Measurements from ENCODE around the gene SMIM41. TPM values are rescaled to one million over a fixed set of nuclear protein-coding genes. Genes with fewer than 3 reads are reported as not detected.

The SMIM41 gene
- polyA plus RNA-seq, 4 donors = 0.46 to 1.6 (median 0.80) TPM; not detected in 1

DNA sequence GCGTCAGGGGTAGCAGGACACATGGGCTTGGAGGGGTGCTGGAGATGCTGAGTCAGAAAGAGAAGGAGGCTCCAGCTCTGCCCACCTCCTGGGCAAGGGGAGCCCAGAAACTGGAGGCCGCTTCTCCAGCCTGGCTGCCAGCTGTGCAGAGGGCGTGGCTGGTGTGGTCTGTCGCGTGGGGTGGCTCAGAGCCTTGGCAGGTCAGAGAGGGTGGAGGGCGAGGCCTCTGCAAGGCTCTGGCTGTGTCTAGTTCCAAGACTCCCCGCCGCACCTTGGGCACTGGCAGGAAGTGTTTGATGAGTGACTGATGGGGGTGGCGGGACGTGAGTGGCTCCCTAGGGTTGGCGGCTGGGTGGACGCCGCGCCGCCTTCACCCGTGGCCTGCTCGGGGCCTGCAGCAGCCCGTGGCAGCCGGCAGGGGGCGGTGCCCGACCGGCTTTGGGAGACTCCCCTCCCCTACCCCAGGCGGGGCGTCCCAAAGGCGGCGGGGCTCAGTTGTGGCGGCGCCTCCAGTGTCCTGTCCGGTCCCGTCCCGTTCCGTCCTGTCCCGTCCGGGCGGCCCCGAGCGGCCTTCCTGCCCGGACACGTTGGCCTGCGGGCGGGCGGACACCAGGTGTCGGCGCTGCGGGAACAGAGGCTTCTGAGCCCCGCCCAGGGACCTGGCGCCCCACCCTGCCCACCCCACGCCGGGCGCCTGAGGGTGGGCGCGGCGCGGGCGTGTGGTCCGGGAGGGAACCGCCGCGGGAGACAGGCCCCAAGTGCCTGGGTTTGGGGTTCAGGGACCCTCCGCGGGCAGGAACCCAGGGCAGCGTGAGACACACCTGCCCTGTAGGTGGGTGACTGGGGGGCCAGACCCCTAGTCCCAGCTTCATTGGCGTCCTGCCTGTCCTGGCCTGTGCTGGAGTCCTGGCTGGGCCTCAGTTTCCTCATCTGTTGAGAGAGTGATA, 72.6 kb downstream of the SMIM41 start:
- Histone ChIP-seq H3K27ac (ENCODE audit: low read depth in 1 of 3, low read length in 2 of 3) (no peak overlapping the region), H3K4me1 (ENCODE audit: control insufficient read depth in 3 of 3, insufficient read depth in 2 of 3, low read depth in 1 of 3, low read length in 2 of 3) (peaks cover 0 to 29% (median 7%) of the 10 kb centered on the region in 3 donors), H3K36me3 (ENCODE audit: control insufficient read depth in 3 of 3, insufficient read depth in 2 of 3, low read depth in 1 of 3, low read length in 3 of 3) (no peaks in the 10 kb centered on the region), H3K4me3 (ENCODE audit: low read depth in 1 of 3, low read length in 3 of 3) (peak overlapping the region in 1 of 3 donors; percentile 28), H3K9me3 (ENCODE audit: control insufficient read depth in 2 of 2, insufficient read depth in 1 of 2, low read depth in 1 of 2, low read length in 1 of 2) (no peaks in the 10 kb centered on the region), H3K27me3 (ENCODE audit: control insufficient read depth in 3 of 3, insufficient read depth in 3 of 3, low read length in 3 of 3) (no peaks in the 10 kb centered on the region)
- 7 to 12% (median 8%) methylated on average over 44 to 63 of the region's 63 CpGs for WGBS, 3 donors
- DNase-seq (peak; percentile 70 to 81), FAIRE-seq (no peak)

DNA sequence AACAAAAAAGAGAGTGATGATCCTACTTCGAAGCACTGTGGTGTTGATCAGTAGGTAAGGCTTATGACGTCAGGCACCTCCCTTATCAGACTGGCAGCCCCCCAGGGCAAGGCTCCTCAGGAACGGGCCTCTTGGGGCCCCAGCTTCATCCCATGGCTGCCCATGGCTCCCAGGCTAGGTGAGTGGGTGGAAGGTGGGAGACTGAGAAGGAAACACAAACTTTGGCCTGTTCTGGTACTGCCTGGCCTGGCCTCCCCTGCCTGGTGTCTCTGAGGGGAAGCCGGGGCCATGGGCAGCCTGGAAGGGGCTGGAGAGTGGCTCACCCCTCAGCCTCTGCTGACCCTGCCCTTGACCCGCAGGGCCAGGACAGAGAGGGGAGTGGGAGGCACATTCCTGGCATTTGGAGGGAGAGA, 73.4 kb downstream of the SMIM41 start:
- H3K27me3 ChIP-seq (ENCODE audit: control insufficient read depth in 3 of 3, insufficient read depth in 3 of 3, low read length in 3 of 3) = no peaks in the 10 kb centered on the region
- DNase-seq (no peak), FAIRE-seq (no peak)
- H3K9me3 ChIP-seq (ENCODE audit: control insufficient read depth in 2 of 2, insufficient read depth in 1 of 2, low read depth in 1 of 2, low read length in 1 of 2) = no peaks in the 10 kb centered on the region
- H3K27ac ChIP-seq (ENCODE audit: low read depth in 1 of 3, low read length in 2 of 3) = no peak overlapping the region
- WGBS, 3 donors = 67 to 83% (median 75%) methylated on average over 5 of the region's 5 CpGs
- H3K4me3 ChIP-seq (ENCODE audit: low read depth in 1 of 3, low read length in 3 of 3) = no peak overlapping the region
- no peaks in the 10 kb centered on the region for H3K36me3 ChIP-seq (ENCODE audit: control insufficient read depth in 3 of 3, insufficient read depth in 2 of 3, low read depth in 1 of 3, low read length in 3 of 3)
- H3K4me1 ChIP-seq (ENCODE audit: control insufficient read depth in 3 of 3, insufficient read depth in 2 of 3, low read depth in 1 of 3, low read length in 2 of 3) = peaks cover 0 to 21% (median 7%) of the 10 kb centered on the region in 3 donors

DNA sequence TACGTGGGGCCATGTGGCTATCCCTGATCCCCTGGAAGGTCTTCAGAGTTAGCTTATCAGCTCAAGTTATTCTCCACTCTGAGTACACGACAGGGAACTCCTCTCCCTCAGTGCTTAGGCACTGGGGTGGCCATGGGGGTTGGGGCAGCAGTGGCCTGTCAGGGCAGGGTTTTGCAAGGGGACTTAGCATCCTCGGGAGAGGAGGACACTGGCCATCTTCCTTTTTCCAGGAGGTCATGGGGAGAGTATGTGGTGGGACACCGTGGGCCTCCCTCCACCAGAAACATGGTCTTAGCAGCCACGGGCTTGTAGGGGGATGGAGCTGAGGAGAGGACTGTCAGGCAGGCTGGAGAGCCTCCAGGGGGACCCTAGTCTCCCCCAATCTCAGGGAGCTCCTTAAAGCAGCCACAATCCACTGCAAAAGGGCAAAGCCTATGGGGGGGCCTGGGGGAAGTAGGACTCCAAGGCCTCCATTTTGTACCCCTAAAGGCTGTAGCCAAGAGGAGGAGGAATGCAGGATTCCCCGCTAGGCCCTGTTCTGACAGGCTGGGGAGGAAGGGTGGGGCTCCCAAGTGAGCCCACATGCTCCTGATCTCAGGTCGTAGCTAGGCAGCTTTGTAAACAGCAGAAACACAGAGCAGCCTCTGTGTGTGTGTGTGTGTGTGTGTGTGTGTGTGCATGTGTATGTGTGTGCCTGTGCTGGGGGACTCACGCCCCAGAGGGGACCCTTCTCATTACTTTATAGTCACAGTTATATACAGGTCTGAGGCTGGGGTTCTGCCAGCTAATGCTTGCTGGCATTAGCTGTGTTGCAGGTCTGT, 75.8 kb downstream of the SMIM41 start:
- Histone ChIP-seq H3K27ac (ENCODE audit: low read depth in 1 of 3, low read length in 2 of 3) (no peak overlapping the region), H3K4me1 (ENCODE audit: control insufficient read depth in 3 of 3, insufficient read depth in 2 of 3, low read depth in 1 of 3, low read length in 2 of 3) (peaks cover 0 to 8% (median 0%) of the 10 kb centered on the region in 3 donors), H3K27me3 (ENCODE audit: control insufficient read depth in 3 of 3, insufficient read depth in 3 of 3, low read length in 3 of 3) (no peaks in the 10 kb centered on the region), H3K36me3 (ENCODE audit: control insufficient read depth in 3 of 3, insufficient read depth in 2 of 3, low read depth in 1 of 3, low read length in 3 of 3) (no peaks in the 10 kb centered on the region), H3K9me3 (ENCODE audit: control insufficient read depth in 2 of 2, insufficient read depth in 1 of 2, low read depth in 1 of 2, low read length in 1 of 2) (no peaks in the 10 kb centered on the region), H3K4me3 (ENCODE audit: low read depth in 1 of 3, low read length in 3 of 3) (no peak overlapping the region)
- DNase-seq (peak; percentile 56 to 74), FAIRE-seq (no peak)
- 18 to 43% (median 37%) methylated on average over 8 of the region's 8 CpGs for WGBS, 3 donors

DNA sequence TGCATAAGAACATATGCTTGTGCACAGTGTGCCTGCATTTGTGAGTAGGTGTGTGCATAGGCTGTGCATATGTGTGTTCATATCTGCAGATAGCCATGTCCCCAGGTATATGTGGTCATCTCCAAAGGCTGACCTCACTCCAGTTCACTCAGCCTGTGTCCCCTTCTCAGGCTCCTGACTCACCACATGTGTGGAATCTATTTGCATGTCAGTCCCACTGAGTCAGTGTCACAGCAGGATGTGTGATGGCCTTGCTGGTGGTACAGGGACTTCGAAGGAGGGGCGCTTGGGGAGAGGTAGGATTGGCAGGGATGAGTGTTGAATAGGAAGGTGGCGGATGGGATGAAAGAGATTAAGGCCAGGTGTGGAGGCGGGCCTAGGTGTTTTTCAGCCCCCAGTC, 76.8 kb downstream of the SMIM41 start:
- H3K9me3 ChIP-seq (ENCODE audit: control insufficient read depth in 2 of 2, insufficient read depth in 1 of 2, low read depth in 1 of 2, low read length in 1 of 2) = no peaks in the 10 kb centered on the region
- peaks cover 0 to 8% (median 0%) of the 10 kb centered on the region in 3 donors for H3K4me1 ChIP-seq (ENCODE audit: control insufficient read depth in 3 of 3, insufficient read depth in 2 of 3, low read depth in 1 of 3, low read length in 2 of 3)
- no peak overlapping the region for H3K27ac ChIP-seq (ENCODE audit: low read depth in 1 of 3, low read length in 2 of 3)
- no peaks in the 10 kb centered on the region for H3K36me3 ChIP-seq (ENCODE audit: control insufficient read depth in 3 of 3, insufficient read depth in 2 of 3, low read depth in 1 of 3, low read length in 3 of 3)
- H3K4me3 ChIP-seq (ENCODE audit: low read depth in 1 of 3, low read length in 3 of 3) = no peak overlapping the region
- FAIRE-seq (no peak), DNase-seq (no peak)
- no peaks in the 10 kb centered on the region for H3K27me3 ChIP-seq (ENCODE audit: control insufficient read depth in 3 of 3, insufficient read depth in 3 of 3, low read length in 3 of 3)
- WGBS, 3 donors = 69 to 80% (median 74%) methylated on average over 4 of the region's 4 CpGs

DNA sequence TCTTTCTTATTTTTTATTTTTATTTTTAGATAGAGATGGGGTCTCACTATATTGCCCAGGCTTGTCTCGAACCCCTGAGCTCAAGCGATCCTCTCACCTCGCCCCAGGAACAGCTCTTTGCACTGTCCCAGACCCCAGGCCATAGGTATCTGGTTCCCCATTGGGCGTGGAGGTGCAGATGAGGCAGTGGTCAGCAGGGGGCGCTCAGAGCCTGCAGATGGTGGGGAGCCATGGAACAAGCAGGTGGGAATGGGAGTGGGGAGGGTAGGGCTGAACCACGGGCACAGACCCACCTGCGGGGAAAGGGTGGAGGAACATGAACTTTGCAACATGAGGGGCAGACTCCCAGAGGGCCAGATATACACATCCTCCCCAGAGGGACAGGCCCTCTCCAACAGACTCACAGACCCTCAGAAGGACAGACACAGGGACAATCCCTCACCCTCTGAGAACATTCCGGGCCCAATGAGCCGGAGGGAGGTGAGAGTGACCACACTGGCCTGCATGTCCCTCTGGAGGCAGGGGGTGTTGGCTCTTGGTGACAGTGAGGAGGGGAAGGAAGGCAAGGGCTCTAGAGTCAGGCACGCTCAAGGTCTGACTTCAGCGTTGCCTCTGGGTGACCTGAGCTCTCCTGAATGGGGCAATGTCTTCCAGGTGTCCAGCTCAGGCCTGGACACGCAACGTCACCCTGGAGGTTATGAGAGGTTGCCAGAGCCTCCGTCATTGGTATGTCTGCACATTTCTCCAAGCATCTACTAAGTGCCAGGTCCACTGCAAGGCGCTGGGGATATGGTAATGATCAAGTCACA, 77.5 kb downstream of the SMIM41 start:
- no peaks in the 10 kb centered on the region for H3K9me3 ChIP-seq (ENCODE audit: control insufficient read depth in 2 of 2, insufficient read depth in 1 of 2, low read depth in 1 of 2, low read length in 1 of 2)
- peak; percentile 67 to 80 for DNase-seq
- no peaks in the 10 kb centered on the region for H3K27me3 ChIP-seq (ENCODE audit: control insufficient read depth in 3 of 3, insufficient read depth in 3 of 3, low read length in 3 of 3)
- no peak for FAIRE-seq
- 43 to 50% (median 46%) methylated on average over 15 of the region's 15 CpGs for WGBS, 3 donors
- no peaks in the 10 kb centered on the region for H3K36me3 ChIP-seq (ENCODE audit: control insufficient read depth in 3 of 3, insufficient read depth in 2 of 3, low read depth in 1 of 3, low read length in 3 of 3)
- H3K4me3 ChIP-seq (ENCODE audit: low read depth in 1 of 3, low read length in 3 of 3) = no peak overlapping the region
- no peak overlapping the region for H3K27ac ChIP-seq (ENCODE audit: low read depth in 1 of 3, low read length in 2 of 3)
- H3K4me1 ChIP-seq (ENCODE audit: control insufficient read depth in 3 of 3, insufficient read depth in 2 of 3, low read depth in 1 of 3, low read length in 2 of 3) = peaks cover 0 to 4% (median 0%) of the 10 kb centered on the region in 3 donors

DNA sequence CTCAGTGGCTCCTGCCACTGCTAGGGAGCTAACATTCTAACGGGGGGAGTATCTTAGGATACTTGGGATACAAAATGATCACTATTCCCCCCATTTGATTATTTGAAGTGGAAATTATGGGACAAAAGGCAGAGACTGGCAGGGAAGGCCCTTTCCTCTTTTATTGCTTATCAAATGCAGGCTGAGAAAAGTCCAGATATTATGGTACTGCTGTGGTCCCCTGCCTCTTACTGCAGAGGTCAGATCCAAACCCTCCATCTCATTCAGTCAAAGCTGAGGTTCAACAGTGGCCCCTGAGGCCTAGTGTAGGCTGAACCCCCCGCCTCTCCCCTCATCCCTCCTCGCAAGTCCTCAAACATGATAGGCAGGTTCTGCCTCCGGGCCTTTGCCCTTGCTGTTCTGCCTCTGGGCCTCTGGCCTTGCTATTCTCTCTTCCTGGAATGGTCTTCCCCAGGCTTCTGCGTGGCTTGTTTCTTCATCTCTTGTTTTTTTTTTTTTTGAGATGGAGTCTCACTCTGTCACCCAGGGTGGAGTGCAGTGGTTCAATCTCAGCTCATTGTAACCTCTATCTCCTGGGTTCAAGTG, 78.2 kb downstream of the SMIM41 start:
- Histone ChIP-seq H3K9me3 (ENCODE audit: control insufficient read depth in 2 of 2, insufficient read depth in 1 of 2, low read depth in 1 of 2, low read length in 1 of 2) (no peaks in the 10 kb centered on the region), H3K4me1 (ENCODE audit: control insufficient read depth in 3 of 3, insufficient read depth in 2 of 3, low read depth in 1 of 3, low read length in 2 of 3) (peaks cover 0 to under 1% (median 0%) of the 10 kb centered on the region in 3 donors), H3K36me3 (ENCODE audit: control insufficient read depth in 3 of 3, insufficient read depth in 2 of 3, low read depth in 1 of 3, low read length in 3 of 3) (no peaks in the 10 kb centered on the region), H3K27me3 (ENCODE audit: control insufficient read depth in 3 of 3, insufficient read depth in 3 of 3, low read length in 3 of 3) (no peaks in the 10 kb centered on the region), H3K27ac (ENCODE audit: low read depth in 1 of 3, low read length in 2 of 3) (no peak overlapping the region), H3K4me3 (ENCODE audit: low read depth in 1 of 3, low read length in 3 of 3) (no peak overlapping the region)
- FAIRE-seq (no peak), DNase-seq (no peak)
- WGBS, 3 donors = 78 to 87% (median 85%) methylated on average over 5 of the region's 5 CpGs
